Measurements from ENCODE around the gene TGFBR3L.

DNA sequence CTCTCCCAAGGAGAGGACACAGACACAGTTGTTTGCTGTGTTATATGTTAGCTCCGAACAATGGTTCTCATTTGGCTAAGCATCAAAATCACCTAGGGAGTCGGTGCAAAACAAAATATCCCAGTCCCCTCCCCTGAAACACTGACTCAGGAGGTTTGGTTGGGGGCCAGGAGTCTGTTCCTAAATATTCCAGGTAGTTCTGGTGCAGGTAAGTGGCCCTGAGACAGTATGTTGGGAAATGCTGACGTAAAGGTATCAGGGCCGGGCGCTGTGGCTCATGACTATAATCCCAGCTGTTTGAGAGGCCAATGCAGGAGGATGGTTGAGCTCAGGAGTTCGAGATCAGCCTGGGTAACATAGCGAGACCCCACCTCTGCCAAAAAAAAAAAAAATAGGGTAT is 13.3 kb upstream of the TGFBR3L start:
- TF ChIP-seq, protein P1, sequence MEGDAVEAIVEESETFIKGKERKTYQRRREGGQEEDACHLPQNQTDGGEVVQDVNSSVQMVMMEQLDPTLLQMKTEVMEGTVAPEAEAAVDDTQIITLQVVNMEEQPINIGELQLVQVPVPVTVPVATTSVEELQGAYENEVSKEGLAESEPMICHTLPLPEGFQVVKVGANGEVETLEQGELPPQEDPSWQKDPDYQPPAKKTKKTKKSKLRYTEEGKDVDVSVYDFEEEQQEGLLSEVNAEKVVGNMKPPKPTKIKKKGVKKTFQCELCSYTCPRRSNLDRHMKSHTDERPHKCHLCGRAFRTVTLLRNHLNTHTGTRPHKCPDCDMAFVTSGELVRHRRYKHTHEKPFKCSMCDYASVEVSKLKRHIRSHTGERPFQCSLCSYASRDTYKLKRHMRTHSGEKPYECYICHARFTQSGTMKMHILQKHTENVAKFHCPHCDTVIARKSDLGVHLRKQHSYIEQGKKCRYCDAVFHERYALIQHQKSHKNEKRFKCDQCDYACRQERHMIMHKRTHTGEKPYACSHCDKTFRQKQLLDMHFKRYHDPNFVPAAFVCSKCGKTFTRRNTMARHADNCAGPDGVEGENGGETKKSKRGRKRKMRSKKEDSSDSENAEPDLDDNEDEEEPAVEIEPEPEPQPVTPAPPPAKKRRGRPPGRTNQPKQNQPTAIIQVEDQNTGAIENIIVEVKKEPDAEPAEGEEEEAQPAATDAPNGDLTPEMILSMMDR (IDR thresholded peaks at IDR 0.05), result no peak
- no peak for TF ChIP-seq POLR2A (IDR thresholded peaks at IDR 0.05)
